ENCODE measurements around the gene GSK3B.

GSK3B gene

GRCh38 chr3:119812491-119813058, 281.7 kb downstream of the GSK3B start:
- H2BK15ac ChIP-seq (ENCODE audit: low read length) = peak overlapping the region; percentile 31
- no peak overlapping the region for H3K4me2 ChIP-seq (ENCODE audit: insufficient read depth, low read length, poor library complexity, severe bottlenecking)
- no peak overlapping the region for H4K91ac ChIP-seq (ENCODE audit: low read depth, low read length, poor library complexity)
- no peak overlapping the region for H3K4ac ChIP-seq (ENCODE audit: low read length)
- no peak overlapping the region for H3K14ac ChIP-seq (ENCODE audit: low read length)
- no CpG with 5 or more reads among the region's 8 CpGs for WGBS, 2 donors (ENCODE audit: extremely low coverage in 2 of 2, insufficient read length in 2 of 2, insufficient replicate concordance in 1 of 2)
- H3K9me3 ChIP-seq (replicated peaks in 1 of 2; ENCODE audit: control insufficient read depth in 2 of 2, insufficient read depth in 1 of 2, low read depth in 1 of 2, low read length in 2 of 2) = no peaks in the 10 kb centered on the region
- H3K36me3 ChIP-seq (replicated peaks in 1 of 2; ENCODE audit: control insufficient read depth in 2 of 2, insufficient read depth in 2 of 2, low read length in 2 of 2) = no peaks in the 10 kb centered on the region
- DNase-seq (ENCODE audit: low spot score) = no peak
- H2AFZ ChIP-seq (ENCODE audit: low read length) = no peak overlapping the region
- H3K27ac ChIP-seq (replicated peaks; ENCODE audit: low read length) = no peak overlapping the region
- H2BK5ac ChIP-seq (ENCODE audit: low read length) = no peak overlapping the region
- no peak overlapping the region for H3K4me3 ChIP-seq (ENCODE audit: low read length in 2 of 2)
- H3K9ac ChIP-seq (ENCODE audit: low read depth, low read length, poor library complexity) = no peak overlapping the region
- no peak overlapping the region for H2BK120ac ChIP-seq (ENCODE audit: low read depth, low read length)
- H2AK5ac ChIP-seq (ENCODE audit: low read depth, low read length) = no peak overlapping the region
- peaks cover 0 to 33% (median 0%) of the 10 kb centered on the region in 3 experiments for H3K27me3 ChIP-seq (ENCODE audit: control insufficient read depth in 3 of 3, insufficient read depth in 3 of 3, low read depth in 1 of 3, low read length in 3 of 3)
- H3K18ac ChIP-seq (ENCODE audit: low read length) = peak overlapping the region; percentile 25
- no peak overlapping the region for H3K23ac ChIP-seq (ENCODE audit: low read depth, low read length, poor library complexity)
- H3K79me1 ChIP-seq (ENCODE audit: low read depth, low read length) = no peaks in the 10 kb centered on the region
- H4K8ac ChIP-seq (ENCODE audit: low read depth, low read length) = no peak overlapping the region
- H3K4me1 ChIP-seq (ENCODE audit: control insufficient read depth in 2 of 2, insufficient read depth in 1 of 2, low read depth in 1 of 2, low read length in 2 of 2) = peaks cover 0 to 2% of the 10 kb centered on the region in 2 donors
- H2BK12ac ChIP-seq (ENCODE audit: low read length) = no peak overlapping the region

GRCh38 chr3:119810018-119810435, 284.2 kb downstream of the GSK3B start:
- H4K91ac ChIP-seq (ENCODE audit: low read depth, low read length, poor library complexity) = no peak overlapping the region
- peak overlapping the region in 1 of 2 donors; percentile 49 for H3K4me3 ChIP-seq (ENCODE audit: low read length in 2 of 2)
- H3K27me3 ChIP-seq (ENCODE audit: control insufficient read depth in 3 of 3, insufficient read depth in 3 of 3, low read depth in 1 of 3, low read length in 3 of 3) = peaks cover 0 to 33% (median 0%) of the 10 kb centered on the region in 3 experiments
- no peaks in the 10 kb centered on the region for H3K36me3 ChIP-seq (replicated peaks in 1 of 2; ENCODE audit: control insufficient read depth in 2 of 2, insufficient read depth in 2 of 2, low read length in 2 of 2)
- H3K23ac ChIP-seq (ENCODE audit: low read depth, low read length, poor library complexity) = peak overlapping the region; percentile 87
- H3K14ac ChIP-seq (ENCODE audit: low read length) = no peak overlapping the region
- H3K18ac ChIP-seq (ENCODE audit: low read length) = peak overlapping the region; percentile 78
- H2BK120ac ChIP-seq (ENCODE audit: low read depth, low read length) = no peak overlapping the region
- peak overlapping the region; percentile 44 for H2AK5ac ChIP-seq (ENCODE audit: low read depth, low read length)
- H4K8ac ChIP-seq (ENCODE audit: low read depth, low read length) = no peak overlapping the region
- no peak overlapping the region for H2BK15ac ChIP-seq (ENCODE audit: low read length)
- no CpG with 5 or more reads among the region's 33 CpGs for WGBS, 2 donors (ENCODE audit: extremely low coverage in 2 of 2, insufficient read length in 2 of 2, insufficient replicate concordance in 1 of 2)
- H3K9ac ChIP-seq (ENCODE audit: low read depth, low read length, poor library complexity) = no peak overlapping the region
- H2AFZ ChIP-seq (ENCODE audit: low read length) = peak overlapping the region; percentile 62
- no peak overlapping the region for H3K4me2 ChIP-seq (ENCODE audit: insufficient read depth, low read length, poor library complexity, severe bottlenecking)
- no peaks in the 10 kb centered on the region for H3K9me3 ChIP-seq (replicated peaks in 1 of 2; ENCODE audit: control insufficient read depth in 2 of 2, insufficient read depth in 1 of 2, low read depth in 1 of 2, low read length in 2 of 2)
- no peaks in the 10 kb centered on the region for H3K79me1 ChIP-seq (ENCODE audit: low read depth, low read length)
- no peaks in the 10 kb centered on the region for H3K4me1 ChIP-seq (ENCODE audit: control insufficient read depth in 2 of 2, insufficient read depth in 1 of 2, low read depth in 1 of 2, low read length in 2 of 2)
- H2BK12ac ChIP-seq (ENCODE audit: low read length) = peak overlapping the region; percentile 63
- no peak for DNase-seq (ENCODE audit: low spot score)
- H3K4ac ChIP-seq (ENCODE audit: low read length) = no peak overlapping the region
- H3K27ac ChIP-seq (replicated peaks; ENCODE audit: low read length) = no peak overlapping the region
- H2BK5ac ChIP-seq (ENCODE audit: low read length) = no peak overlapping the region

DNA sequence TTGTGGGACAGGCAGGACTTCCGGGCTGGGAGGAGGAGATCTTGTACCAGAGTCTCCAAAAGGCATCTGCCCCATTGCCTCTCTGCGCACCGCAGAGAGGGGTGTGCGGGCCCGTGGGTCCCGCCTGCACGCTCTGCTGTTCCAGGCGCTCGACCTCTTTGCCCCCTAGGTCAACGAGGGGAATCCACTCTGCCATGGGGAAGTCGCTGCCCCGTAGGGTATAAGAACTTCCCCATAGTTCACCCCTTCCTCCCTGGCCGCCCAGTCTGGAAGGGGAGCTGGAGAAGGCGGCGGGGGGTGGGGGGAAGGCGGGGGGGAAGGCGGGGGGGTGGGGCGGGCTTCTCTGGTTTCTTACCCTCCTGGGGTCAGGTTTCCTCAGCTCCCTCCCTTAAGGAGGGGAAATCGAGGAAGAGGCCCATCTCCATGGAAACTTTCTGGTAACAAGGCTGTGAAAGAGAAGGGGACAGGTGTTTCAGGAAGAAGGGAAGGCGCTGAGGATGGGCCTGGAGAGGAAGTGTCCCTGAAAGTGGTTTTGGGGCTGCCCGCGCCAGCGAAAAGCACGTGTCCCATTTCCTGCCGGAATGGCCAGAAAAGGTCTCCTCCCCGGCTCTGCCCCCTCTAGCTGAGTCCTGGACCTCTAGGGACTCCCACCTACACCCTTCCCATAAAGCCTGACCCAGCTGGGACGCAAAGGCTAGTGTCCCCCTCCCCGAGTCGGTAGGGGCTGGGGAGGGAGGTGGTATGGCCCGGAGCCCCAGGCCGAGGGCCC, 284.8 kb downstream of the GSK3B start:
- no peak overlapping the region for H2BK12ac ChIP-seq (ENCODE audit: low read length)
- no peak overlapping the region for H3K14ac ChIP-seq (ENCODE audit: low read length)
- peak overlapping the region; percentile 56 for H2AK5ac ChIP-seq (ENCODE audit: low read depth, low read length)
- no peak overlapping the region for H2BK5ac ChIP-seq (ENCODE audit: low read length)
- no peak overlapping the region for H4K8ac ChIP-seq (ENCODE audit: low read depth, low read length)
- H3K27me3 ChIP-seq (ENCODE audit: control insufficient read depth in 3 of 3, insufficient read depth in 3 of 3, low read depth in 1 of 3, low read length in 3 of 3) = peaks cover 0 to 33% (median 0%) of the 10 kb centered on the region in 3 experiments
- no peaks in the 10 kb centered on the region for H3K9me3 ChIP-seq (replicated peaks in 1 of 2; ENCODE audit: control insufficient read depth in 2 of 2, insufficient read depth in 1 of 2, low read depth in 1 of 2, low read length in 2 of 2)
- no peaks in the 10 kb centered on the region for H3K79me1 ChIP-seq (ENCODE audit: low read depth, low read length)
- no peak overlapping the region for H3K4me2 ChIP-seq (ENCODE audit: insufficient read depth, low read length, poor library complexity, severe bottlenecking)
- H3K4me1 ChIP-seq (ENCODE audit: control insufficient read depth in 2 of 2, insufficient read depth in 1 of 2, low read depth in 1 of 2, low read length in 2 of 2) = no peaks in the 10 kb centered on the region
- DNase-seq (ENCODE audit: low spot score) = no peak
- H2BK120ac ChIP-seq (ENCODE audit: low read depth, low read length) = no peak overlapping the region
- no peak overlapping the region for H3K27ac ChIP-seq (replicated peaks; ENCODE audit: low read length)
- no peak overlapping the region for H2AFZ ChIP-seq (ENCODE audit: low read length)
- no peaks in the 10 kb centered on the region for H3K36me3 ChIP-seq (replicated peaks in 1 of 2; ENCODE audit: control insufficient read depth in 2 of 2, insufficient read depth in 2 of 2, low read length in 2 of 2)
- no peak overlapping the region for H4K91ac ChIP-seq (ENCODE audit: low read depth, low read length, poor library complexity)
- H3K9ac ChIP-seq (ENCODE audit: low read depth, low read length, poor library complexity) = no peak overlapping the region
- no CpG with 5 or more reads among the region's 31 CpGs for WGBS, 2 donors (ENCODE audit: extremely low coverage in 2 of 2, insufficient read length in 2 of 2, insufficient replicate concordance in 1 of 2)
- H3K18ac ChIP-seq (ENCODE audit: low read length) = peak overlapping the region; percentile 74
- peak overlapping the region; percentile 87 for H3K23ac ChIP-seq (ENCODE audit: low read depth, low read length, poor library complexity)
- no peak overlapping the region for H3K4ac ChIP-seq (ENCODE audit: low read length)
- H3K4me3 ChIP-seq (ENCODE audit: low read length in 2 of 2) = no peak overlapping the region
- H2BK15ac ChIP-seq (ENCODE audit: low read length) = no peak overlapping the region

- no peak overlapping the region for H3K14ac ChIP-seq (ENCODE audit: low read length)
- no peak overlapping the region for H2BK5ac ChIP-seq (ENCODE audit: low read length)
- peak overlapping the region; percentile 56 for H2AK5ac ChIP-seq (ENCODE audit: low read depth, low read length)
- no peaks in the 10 kb centered on the region for H3K9me3 ChIP-seq (replicated peaks in 1 of 2; ENCODE audit: control insufficient read depth in 2 of 2, insufficient read depth in 1 of 2, low read depth in 1 of 2, low read length in 2 of 2)
- H3K27ac ChIP-seq (replicated peaks; ENCODE audit: low read length) = no peak overlapping the region
- H2BK15ac ChIP-seq (ENCODE audit: low read length) = no peak overlapping the region
- H3K18ac ChIP-seq (ENCODE audit: low read length) = peak overlapping the region; percentile 74
- no peak overlapping the region for H3K9ac ChIP-seq (ENCODE audit: low read depth, low read length, poor library complexity)
- H3K4me2 ChIP-seq (ENCODE audit: insufficient read depth, low read length, poor library complexity, severe bottlenecking) = no peak overlapping the region
- no peak overlapping the region for H3K4ac ChIP-seq (ENCODE audit: low read length)
- H3K27me3 ChIP-seq (ENCODE audit: control insufficient read depth in 3 of 3, insufficient read depth in 3 of 3, low read depth in 1 of 3, low read length in 3 of 3) = peaks cover 0 to 33% (median 0%) of the 10 kb centered on the region in 3 experiments
- no peak overlapping the region for H3K23ac ChIP-seq (ENCODE audit: low read depth, low read length, poor library complexity)
- H3K4me1 ChIP-seq (ENCODE audit: control insufficient read depth in 2 of 2, insufficient read depth in 1 of 2, low read depth in 1 of 2, low read length in 2 of 2) = no peaks in the 10 kb centered on the region
- no peaks in the 10 kb centered on the region for H3K36me3 ChIP-seq (replicated peaks in 1 of 2; ENCODE audit: control insufficient read depth in 2 of 2, insufficient read depth in 2 of 2, low read length in 2 of 2)
- no peak overlapping the region for H4K8ac ChIP-seq (ENCODE audit: low read depth, low read length)
- no peak overlapping the region for H2BK12ac ChIP-seq (ENCODE audit: low read length)
- no peak for DNase-seq (ENCODE audit: low spot score)
- no peak overlapping the region for H2BK120ac ChIP-seq (ENCODE audit: low read depth, low read length)
- no peaks in the 10 kb centered on the region for H3K79me1 ChIP-seq (ENCODE audit: low read depth, low read length)
- H4K91ac ChIP-seq (ENCODE audit: low read depth, low read length, poor library complexity) = no peak overlapping the region
- H2AFZ ChIP-seq (ENCODE audit: low read length) = no peak overlapping the region
- no peak overlapping the region for H3K4me3 ChIP-seq (ENCODE audit: low read length in 2 of 2)
- no CpG with 5 or more reads among the region's 6 CpGs for WGBS, 2 donors (ENCODE audit: extremely low coverage in 2 of 2, insufficient read length in 2 of 2, insufficient replicate concordance in 1 of 2)
Measured at GRCh38 chr3:119808843-119809242, 285.4 kb downstream of the GSK3B start.
